Amniotic stem cell (primary cell): ENCODE data around the gene KDM1A.
A peak's percentile ranks its signal among the peaks of the same experiment; 100 is the strongest.

Source experiments
- DNase-seq: peaks from one replicate; lab custom pipeline; 2025; lab: John Stamatoyannopoulos, UW

The KDM1A gene

DNA sequence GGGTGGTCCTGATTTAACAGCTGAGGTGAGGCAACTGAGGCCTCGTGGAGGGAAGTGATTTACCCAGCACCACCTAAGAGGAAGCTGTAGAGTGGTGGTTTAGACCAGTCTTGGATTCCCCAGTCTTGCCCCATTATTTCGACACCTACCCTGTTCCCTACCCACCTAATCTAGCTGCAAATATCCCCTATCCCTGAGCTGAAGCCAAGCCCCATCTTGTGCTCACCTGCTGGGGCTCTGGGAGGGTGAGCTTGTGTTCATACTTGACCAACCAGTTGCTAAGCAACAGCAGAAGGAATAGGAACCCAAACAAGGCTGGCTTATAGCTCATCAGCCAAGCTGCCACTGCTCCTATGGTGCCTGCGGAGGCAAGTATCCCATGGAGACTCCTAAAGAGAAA lies 5.6 kb upstream of the KDM1A start:
- DNase-seq, result no peak

DNA sequence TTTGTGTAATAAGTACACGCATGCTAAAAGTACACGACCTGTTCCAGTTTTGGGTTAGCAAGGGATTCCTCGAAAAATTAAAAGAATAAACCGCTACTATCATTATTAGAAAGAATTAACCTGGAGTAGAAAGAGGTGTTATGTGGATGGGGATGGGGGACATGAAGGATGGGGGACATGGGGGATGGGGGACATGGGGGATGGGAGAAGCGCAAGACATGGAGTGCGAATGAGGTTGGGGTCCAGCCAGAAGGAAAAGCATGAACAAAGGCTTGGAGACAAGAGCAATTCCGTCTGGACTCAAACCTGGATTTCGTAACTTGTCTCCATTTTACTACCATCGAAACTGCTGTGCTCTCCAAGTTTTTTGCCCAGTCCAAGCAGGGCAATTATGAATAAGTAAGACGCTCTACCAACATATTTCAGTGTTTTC lies 591 bp upstream of the KDM1A start:
- DNase-seq, result no peak

DNA sequence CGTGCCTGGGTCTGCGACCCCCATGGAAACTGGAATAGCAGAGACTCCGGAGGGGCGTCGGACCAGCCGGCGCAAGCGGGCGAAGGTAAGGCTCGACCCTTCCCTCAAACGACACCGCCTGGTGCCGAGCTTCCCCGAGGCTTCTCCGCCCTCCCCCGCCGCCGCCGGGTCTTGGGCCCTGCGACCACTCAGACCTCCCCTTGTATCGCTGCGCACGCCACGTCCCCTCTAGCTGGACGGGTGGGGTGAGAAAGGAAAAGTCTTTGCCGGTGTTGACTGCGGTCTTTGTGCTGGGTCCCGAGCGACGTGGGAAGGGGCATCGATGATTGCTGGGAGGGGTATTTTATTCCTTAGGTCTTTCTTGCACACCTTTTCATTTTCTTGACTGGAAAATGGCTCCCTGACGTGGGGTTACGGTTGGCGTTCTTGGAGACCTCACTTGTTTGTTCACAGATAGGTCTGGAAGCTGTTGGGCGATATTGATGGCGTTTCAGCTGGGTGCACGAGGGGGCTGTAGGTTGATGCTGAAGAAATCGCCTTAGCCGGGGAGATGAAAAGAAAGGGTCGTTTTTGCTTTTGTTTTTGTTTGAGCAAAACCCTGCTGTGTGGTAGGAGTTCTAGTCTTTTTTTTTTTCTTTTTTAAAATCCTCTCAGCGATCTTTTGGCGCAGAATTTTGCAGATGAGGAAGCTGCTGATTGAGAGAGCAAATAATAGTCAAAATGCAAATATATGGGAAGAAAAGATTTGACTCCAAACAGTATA lies 776 bp downstream of the KDM1A start:
- DNase-seq, result peak; percentile 12

DNA sequence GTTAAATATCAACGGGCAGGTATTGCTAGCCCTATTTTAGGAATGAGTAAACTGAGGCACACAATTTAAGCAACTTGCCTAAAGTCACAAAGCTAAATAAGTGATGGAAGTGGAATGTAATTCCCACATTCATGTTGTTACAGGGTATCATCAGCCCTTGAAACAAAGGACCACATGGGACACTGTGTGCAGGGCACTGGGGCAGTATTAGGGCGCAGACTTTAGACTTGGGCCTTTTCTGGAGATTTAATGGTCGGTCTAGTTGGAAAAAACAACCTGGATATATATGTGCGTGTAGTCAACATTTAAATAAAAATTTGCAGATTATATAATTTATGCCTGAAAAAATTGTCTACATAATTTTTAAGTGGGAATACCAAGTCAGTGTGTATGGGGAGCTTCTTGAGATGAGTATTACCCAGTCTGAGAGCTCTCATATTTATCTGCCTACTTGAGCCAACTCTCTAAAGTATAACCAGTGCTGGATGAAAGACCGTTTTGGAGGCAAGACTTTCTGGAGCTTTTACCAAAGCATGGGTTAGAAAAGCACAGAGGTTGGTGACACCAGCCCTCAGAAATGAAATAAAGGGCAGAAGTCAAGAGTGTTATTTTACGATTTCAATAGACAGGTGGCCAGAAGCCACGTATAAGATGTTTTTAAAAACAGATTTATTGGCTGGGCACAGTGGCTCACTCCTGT lies 1.6 kb downstream of the KDM1A start:
- DNase-seq, result no peak

DNA sequence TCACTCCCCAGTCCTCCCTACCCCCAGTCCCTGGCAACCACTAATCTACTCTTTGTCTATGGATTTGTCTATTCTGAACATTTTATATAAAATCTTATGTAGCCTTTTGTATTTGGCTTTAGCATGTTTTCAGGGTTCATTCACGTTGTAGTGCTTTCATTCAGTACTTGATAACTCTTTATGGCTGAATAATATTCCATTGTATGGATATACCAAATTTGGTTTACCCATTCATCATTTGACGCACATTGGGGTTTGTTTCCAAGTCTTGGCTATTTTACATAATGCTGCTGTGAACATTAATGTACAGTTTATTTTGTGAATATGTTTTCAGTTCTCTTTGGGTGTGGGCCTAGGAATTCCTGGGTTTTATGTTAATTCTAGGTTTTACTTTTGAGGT lies 2.6 kb downstream of the KDM1A start:
- no peak for DNase-seq

DNA sequence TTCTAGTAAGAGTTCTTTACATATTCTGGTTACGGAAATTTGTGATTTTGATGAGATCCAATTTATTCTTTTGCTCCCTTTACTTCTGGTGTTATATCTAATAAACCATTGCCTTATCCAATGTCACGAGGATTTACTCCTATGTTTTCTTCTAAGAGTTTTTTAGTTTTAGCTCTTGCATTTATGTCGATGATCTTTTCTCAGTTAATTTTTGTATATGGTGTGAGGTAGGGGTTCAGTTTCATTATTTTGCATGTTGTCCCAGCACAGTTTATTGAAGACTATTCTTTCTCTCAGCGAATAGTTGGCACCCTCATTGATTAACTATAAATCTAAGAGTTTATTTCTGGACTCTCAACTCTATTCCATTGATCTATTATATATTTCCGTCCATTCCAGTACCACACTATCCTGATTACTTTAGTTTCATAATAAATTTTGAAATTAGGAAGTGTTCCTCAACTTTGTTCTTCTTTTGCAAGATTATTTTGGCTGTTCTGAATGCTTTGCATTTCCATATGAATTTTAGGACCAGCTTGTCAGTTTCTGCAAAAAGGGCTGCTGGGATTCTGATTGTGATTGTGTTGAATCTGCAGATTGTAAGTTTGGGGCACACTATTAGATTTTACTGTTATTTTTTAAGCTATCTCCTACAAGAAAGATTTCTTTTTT lies 4.0 kb downstream of the KDM1A start:
- DNase-seq, result no peak

DNA sequence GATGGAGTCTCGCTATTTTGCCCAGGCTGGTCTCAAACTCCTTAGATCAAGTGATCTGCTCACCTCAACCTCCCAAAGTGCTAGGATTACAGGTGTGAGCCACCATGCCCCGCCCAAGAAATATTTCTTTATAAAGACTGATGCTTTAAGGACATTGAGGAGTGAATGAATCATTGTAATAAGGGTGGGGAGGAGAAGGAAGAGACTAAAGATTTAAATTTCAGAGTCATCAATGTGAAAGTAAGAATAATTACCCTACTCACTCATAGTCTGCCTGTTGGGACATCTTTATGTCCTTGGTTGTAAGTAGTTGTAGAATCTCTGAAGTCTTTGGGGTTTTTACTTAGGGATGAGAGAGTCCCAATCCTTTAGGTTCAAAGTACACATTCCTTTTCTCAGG lies 7.3 kb downstream of the KDM1A start:
- no peak for DNase-seq

DNA sequence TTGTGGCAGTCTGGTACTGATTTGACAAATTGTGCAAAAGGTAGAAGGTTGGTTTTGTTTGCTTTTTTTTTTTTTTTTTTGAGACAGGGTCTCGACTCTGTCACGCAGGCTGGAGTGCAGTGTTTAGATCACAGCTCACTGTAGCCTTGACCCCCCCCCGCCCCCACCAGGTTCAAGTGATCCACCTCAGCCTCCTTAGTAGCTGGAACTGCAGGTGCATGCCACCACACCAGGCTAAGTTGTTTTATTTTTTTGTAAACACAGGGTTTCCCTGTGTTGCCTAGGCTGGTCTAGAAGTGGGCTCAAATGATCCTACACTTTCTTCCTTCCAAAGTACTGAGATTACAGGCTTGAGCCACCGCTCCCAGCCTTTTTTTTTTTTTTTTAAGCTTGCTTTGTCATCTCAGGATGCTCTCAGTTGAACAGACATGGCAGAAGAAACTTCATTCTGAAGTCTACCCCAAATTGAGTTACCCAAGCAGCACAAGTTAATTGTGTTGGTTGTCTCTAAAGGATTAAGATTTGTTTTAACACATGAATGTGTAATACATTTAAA lies 8.2 kb downstream of the KDM1A start:
- no peak for DNase-seq

DNA sequence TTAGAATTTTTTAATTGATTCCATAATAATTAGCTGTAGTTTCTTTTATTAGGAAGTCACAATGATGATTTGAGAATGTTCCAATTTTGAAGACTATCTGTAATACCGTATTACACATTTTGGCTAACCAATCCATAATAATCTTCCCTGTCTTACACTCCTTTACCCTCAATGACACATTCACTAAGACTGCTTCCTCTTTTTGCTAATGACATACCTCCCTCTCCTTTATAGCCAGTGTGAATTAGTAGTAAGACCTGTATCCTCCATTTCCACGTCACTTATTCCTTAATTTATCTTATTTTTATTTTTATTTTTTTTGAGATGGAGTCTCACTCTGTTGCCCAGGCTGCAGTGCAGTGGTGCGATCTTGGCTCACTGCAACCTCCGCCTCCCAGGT lies 10.1 kb downstream of the KDM1A start:
- no peak for DNase-seq

DNA sequence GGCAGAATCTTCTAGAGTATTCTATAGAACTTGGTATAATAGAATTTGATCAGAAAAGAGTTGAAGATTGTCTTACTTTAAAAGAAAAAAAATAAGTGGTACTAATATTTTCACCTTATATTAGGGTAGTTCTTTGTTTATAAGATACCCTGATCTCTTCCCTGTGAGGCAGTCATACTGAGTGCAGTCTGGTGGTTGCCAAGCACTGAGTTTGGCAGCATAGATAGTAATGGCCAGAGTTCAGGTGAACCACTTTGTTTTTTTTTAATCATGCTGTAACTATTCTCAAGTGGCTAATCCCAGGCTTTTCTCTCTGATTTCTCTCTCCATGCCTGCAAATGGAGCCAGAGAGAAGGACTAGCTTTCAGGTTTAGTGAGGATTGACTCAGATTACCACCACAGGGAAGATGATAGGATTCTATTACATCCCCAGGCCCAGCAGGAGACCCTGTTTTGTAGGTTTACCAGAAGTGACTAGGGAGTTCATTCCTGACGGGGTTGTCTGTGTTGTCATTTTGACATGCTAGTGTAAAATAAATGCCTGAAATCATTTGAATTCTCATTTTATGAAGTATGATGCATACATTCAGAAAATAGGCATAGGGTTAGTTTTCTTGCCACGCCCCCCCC lies 16.7 kb downstream of the KDM1A start:
- no peak for DNase-seq

DNA sequence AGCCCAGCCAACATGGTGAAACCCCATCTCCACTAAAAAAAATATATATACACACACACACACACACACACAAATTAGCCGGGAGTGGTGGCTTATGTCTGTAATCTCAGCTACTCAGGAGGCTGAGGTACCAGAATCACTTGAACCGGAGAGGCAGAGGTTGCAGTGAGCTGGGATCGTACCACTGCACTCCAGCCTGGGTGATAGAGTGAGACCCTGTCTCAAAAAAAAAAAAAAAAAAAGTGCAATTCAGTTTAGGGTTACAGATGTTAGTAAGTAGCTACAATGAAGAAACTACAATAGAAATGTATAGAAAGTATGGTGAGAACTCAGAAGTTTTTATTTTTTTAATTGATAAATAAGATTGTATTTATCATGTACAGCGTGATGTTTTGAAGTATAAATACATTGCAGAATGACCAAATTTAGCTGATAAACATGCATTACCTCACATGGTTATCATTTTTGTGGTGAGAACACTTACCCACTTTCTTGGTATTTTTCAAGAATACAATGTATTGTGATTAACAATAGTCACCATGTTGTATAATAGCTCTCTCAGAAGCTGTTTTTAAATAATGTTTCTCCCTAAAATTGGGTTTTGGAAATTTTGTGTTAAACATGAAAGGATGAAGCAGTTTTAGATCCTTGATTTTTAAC lies 17.9 kb downstream of the KDM1A start:
- DNase-seq, result no peak

DNA sequence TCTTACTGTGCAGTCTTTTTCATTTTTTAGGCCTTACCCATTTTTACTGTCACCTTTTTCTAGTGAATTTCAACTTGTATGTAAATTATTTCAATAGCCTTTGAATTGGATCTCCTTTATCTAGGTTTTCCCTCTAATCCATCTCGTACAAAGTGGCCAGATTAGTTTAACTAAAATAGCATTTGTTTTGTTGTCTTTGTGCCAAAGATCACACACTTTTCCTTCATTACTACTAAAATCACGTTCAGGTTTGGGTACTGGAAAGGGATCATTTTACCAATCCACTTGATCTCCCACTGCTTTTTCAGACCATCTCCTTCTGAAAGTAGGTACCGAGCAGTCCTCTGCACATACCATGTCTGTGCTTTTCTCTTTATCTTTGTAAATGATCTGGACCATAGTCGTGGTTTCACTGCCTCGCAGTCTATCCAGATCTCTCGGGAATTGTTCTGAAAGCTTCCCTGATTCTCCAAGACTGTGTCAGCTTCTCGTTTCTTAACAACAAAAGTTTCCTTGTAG lies 20.1 kb downstream of the KDM1A start:
- no peak for DNase-seq

DNA sequence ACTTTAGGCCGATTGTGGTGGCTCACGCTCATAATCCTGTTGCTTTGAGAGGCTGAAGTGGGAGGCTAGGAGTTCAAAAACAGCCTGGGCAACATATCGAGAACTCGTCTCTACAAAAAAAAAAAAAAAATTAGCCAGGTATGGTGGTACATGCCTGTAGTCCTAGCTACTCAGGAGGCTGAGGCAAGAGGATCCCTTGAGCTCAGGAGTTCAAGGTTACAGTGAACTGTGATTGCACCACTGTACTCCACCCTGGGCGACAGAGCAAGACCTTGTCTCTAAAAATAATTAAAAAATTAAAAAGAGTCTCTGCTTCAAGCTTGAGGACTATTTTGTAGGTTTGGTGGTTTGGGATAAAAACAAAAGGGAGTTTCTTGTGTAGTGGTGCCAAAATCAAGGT lies 21.2 kb downstream of the KDM1A start:
- no peak for DNase-seq

DNA sequence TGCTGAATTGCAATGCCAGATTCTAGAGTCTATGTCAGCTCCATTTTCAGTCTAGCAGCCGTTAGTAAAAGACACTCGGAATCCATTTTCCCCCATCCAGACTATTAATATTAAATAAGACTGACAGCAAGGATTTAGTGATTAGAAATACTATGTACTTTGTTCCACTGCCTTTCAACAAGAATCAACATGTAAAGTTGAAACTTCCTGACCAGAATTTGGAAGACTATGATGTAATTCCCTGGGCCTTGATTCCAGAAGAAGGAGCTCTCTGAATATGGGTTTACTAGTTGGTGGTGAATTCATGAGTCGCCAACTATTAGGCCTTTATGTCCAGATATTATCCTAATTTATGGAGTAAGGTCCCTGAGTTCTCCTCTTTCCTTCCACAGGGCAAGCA lies 24.8 kb downstream of the KDM1A start:
- no peak for DNase-seq

DNA sequence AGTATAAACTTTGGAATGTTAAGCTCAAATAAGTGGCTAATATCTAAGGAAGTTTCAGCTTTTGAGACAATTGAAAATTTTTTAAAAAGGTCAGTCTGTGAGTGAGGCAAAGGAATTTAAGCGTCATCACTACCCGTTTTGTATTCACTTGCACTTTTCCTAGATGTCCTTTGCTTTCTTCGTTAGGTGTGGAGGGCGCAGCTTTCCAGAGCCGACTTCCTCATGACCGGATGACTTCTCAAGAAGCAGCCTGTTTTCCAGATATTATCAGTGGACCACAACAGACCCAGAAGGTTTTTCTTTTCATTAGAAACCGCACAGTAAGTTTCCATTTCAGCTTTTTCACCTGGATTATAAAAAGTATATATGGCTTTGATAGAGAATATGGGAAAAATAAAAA lies 30.9 kb downstream of the KDM1A start:
- DNase-seq, result no peak

DNA sequence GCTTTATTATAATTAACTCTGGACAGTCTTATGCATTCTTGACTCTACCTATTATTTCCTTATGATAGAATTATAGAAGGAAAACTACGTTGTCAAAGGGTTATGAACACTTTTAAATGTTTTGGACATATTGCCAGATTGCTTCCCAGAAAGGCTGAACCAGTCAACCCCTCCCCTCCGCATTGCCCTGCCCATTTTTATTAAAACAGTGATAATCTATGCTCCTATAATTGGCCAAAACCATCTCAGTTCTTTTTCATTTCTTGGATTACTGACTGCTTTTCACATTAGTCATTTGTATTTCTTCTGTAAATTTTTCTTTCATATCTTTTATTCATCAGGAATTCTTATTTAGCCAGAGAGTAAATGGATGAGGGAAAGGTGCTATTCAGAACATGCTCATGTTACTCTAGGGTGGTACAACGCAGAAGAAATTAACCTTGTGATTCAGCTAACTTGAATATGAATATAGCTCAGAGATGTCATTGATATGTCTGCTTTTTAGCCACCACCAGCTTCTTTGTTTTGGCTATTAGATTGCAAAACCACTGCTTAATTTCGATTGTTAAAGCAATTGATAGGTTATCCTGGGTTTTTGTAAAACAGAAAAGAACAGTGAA lies 32.1 kb downstream of the KDM1A start:
- DNase-seq, result no peak

DNA sequence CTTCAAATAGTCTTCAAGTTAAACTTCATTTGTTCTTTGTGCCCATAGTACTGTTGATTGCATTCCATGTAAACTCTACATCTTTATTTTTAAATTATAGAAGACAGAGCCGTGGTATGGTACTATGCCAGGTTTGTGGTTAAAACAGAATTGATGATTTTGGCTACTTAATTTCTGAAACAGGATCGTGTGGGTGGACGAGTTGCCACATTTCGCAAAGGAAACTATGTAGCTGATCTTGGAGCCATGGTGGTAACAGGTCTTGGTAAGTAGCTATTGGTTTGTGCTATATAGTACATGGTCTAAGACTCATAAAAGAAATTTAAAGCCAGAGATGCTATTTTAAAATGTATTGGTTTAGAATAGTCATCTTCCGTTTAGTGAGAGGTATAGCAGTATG lies 38.0 kb downstream of the KDM1A start:
- no peak for DNase-seq

DNA sequence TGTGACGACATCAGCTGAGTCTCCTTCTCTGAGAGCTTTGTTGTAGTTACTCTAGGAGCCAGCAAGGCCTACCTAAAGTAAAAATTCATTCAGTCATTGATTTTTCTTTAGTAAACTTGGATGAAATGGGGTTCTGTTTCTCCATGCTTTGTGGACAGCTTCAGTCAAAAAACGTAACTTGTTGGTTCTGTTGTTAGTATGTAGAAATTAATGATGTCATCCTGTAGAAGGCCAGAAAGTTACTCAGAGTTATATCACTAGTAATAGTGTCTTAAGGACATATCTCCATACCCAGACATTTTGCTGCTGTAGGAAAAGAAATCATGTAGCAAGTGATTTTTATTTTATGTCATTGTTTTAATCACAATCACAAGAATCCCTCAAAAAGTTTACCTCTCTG lies 43.0 kb downstream of the KDM1A start:
- DNase-seq, result no peak

DNA sequence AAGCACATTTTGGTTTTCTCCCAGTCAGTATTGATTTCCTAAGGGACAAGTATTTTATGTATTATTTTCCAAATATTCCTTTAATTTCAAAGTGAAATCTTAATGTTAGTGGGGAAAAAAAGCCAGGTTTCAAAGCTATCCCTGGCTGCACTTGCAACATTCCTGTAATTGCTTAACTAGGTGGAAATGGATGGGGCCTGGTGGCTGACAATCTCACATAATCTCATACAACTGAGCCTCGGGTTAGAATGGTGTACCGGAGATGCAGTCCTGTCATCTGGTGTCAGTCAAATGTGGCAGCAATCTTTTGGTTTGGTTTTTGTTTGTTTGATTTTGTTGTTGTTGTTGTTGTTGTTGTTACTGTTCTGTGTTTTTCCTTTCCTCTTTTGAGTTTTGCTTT lies 46.1 kb downstream of the KDM1A start:
- DNase-seq, result no peak

DNA sequence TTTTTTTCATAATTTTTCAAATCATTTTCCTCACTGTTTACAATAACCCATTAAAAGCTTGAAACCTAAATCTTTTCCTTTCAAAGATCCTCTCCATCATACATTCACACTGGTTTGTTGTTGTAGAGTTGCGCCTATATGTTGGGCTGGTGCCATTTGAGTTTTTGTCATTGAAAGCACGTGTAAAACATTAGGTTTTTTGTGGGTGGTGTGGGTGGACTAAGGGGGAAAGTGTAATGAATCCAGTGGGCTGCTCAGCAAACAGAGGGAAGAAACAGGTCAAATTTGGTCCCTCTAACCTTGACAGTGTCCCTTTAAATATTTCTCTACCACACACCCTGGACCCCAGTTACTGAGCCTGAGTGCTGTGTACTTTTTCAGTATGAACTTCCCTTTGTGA lies 46.8 kb downstream of the KDM1A start:
- DNase-seq, result no peak

DNA sequence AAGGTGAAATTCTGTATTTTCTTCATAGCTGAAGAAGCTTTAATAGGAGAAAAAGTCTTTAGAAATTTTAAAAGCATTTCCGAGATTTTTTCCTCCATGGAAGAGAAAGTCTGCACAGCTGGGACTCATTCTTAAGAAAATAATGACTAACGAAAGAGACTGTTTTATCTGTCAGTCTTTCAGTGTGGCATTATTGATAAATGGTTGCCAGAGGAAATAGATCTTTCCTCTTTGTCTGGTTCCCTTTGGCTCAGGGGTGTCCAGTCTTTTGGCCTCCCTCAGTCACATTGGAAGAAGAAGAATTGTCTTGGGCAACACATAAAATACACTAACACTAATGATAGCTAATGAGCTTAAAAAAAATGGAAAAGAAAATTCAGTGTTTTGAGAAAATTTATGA lies 49.9 kb downstream of the KDM1A start:
- no peak for DNase-seq
